IMR-90 (cell line): ENCODE measurements around the gene TBCC. TPM values are rescaled to one million over a fixed set of nuclear protein-coding genes. Genes with fewer than 3 reads are reported as not detected.

Experiments
- ATAC-seq: fragments of 200-7000 bp; cut with Tn5 transposase; 2 replicates; pipeline ENCODE4 v1.9.1; 2020; ENCODE audit warnings: low read depth, mild to moderate bottlenecking, moderate library complexity
- BruUV-seq: library from RNA; stranded (reverse); fragments of 400-500 nt; replicated peaks from 2 replicates; lab custom pipeline; 2021; lab: Mats Ljungman, UMichigan
- CTCF ChIA-PET: fragments of 300-600 bp; formaldehyde crosslinking; extraction: SDS; loops from one replicate; lab custom pipeline; 2021; ENCODE audit warnings: antibody characterized with exemption; lab: Yijun Ruan, JAX
- POLR2A ChIA-PET: fragments of 300-600 bp; sonication (Branson Sonifier 250); formaldehyde crosslinking; loops from one replicate; lab custom pipeline; 2022; ENCODE audit warnings: antibody characterized with exemption; ENCODE audit not compliant: unreplicated experiment; lab: Charles Lee
- DNase-seq: peaks from one replicate; pipeline ENCODE4 v3.0.0; 2013
- H2AFZ ChIP-seq: replicated peaks from 2 replicates; pipeline ENCODE3; 2013; ENCODE audit warnings: low read length, mild to moderate bottlenecking; ENCODE audit not compliant: poor library complexity
- H2AK5ac ChIP-seq: 2 replicates; pipeline ENCODE4 v1.6.1; 2013; ENCODE audit warnings: low read depth, low read length, inconsistent platforms
- H2AK9ac ChIP-seq: replicated peaks from 2 replicates; pipeline ENCODE3; 2013; ENCODE audit warnings: mild to moderate bottlenecking, low read depth, low read length, moderate library complexity; ENCODE audit not compliant: poor library complexity
- H2BK120ac ChIP-seq: 2 replicates; pipeline ENCODE4 v1.6.1; 2013; ENCODE audit warnings: low read depth, low read length, inconsistent platforms
- H2BK15ac ChIP-seq: 3 replicates; pipeline ENCODE4 v1.6.1; 2013; ENCODE audit warnings: low read depth, low read length, inconsistent platforms
- H2BK20ac ChIP-seq: 2 replicates; pipeline ENCODE4 v1.6.1; 2013; ENCODE audit warnings: low read depth, mild to moderate bottlenecking, inconsistent platforms, low read length, moderate library complexity
- H2BK5ac ChIP-seq: 2 replicates; pipeline ENCODE4 v1.6.1; 2013; ENCODE audit warnings: mild to moderate bottlenecking, low read depth, low read length, inconsistent platforms; ENCODE audit not compliant: poor library complexity, severe bottlenecking
- H3K14ac ChIP-seq: replicated peaks from 2 replicates; pipeline ENCODE4 v1.6.1; 2013; ENCODE audit warnings: low read depth, low read length, inconsistent platforms
- H3K18ac ChIP-seq: 2 replicates; pipeline ENCODE4 v1.6.1; 2013; ENCODE audit warnings: low read depth, low read length, control low read depth
- H3K23ac ChIP-seq: 2 replicates; pipeline ENCODE4 v1.6.1; 2013; ENCODE audit warnings: low read depth, low read length, inconsistent platforms
- H3K27ac ChIP-seq: 2 replicates; pipeline ENCODE4 v1.5.1; 2013; ENCODE audit warnings: mild to moderate bottlenecking, control low read depth, low read length; ENCODE audit not compliant: insufficient read depth
- H3K27me3 ChIP-seq: 2 replicates; pipeline ENCODE4 v1.6.1; 2013; ENCODE audit warnings: low read length; ENCODE audit not compliant: control insufficient read depth, insufficient read depth
- H3K36me3 ChIP-seq: 2 replicates; pipeline ENCODE4 v1.6.1; 2013; ENCODE audit warnings: low read length, mixed read lengths; ENCODE audit not compliant: control insufficient read depth, insufficient read depth
- H3K4ac ChIP-seq: 2 replicates; pipeline ENCODE4 v1.6.1; 2013; ENCODE audit warnings: low read depth, low read length, inconsistent platforms
- H3K4me1 ChIP-seq: 2 replicates; pipeline ENCODE4 v1.6.1; 2013; ENCODE audit warnings: low read length, mixed read lengths; ENCODE audit not compliant: control insufficient read depth, insufficient read depth
- H3K4me2 ChIP-seq: 2 replicates; pipeline ENCODE4 v1.6.1; 2013; ENCODE audit warnings: low read depth, mild to moderate bottlenecking, control low read depth, low read length, moderate library complexity
- H3K4me3 ChIP-seq: 2 replicates; pipeline ENCODE4 v1.5.1; 2013; ENCODE audit warnings: low read depth, mild to moderate bottlenecking, control low read depth, low read length, moderate library complexity; ENCODE audit not compliant: insufficient read depth
- H3K56ac ChIP-seq: 2 replicates; pipeline ENCODE4 v1.6.1; 2013; ENCODE audit warnings: low read length, inconsistent platforms; ENCODE audit not compliant: insufficient read depth; ENCODE audit errors: extremely low read depth
- H3K79me1 ChIP-seq, 2 experiments: 2 replicates each; pipeline ENCODE4 v1.6.1; 2013; ENCODE audit warnings: low read length in 2 of 2, inconsistent platforms in 1 of 2, low read depth in 1 of 2
- H3K9ac ChIP-seq: 2 replicates; pipeline ENCODE4 v1.6.1; 2013; ENCODE audit warnings: low read depth, low read length, control low read depth
- H3K9me1 ChIP-seq: 2 replicates; pipeline ENCODE4 v1.6.1; 2013; ENCODE audit warnings: low read length, inconsistent platforms; ENCODE audit not compliant: insufficient read depth
- H3K9me3 ChIP-seq: 2 replicates; pipeline ENCODE4 v1.6.1; 2013; ENCODE audit warnings: low read length; ENCODE audit not compliant: control insufficient read depth, insufficient read depth
- H4K20me1 ChIP-seq: 2 replicates; pipeline ENCODE4 v1.6.1; 2013; ENCODE audit warnings: low read length, inconsistent platforms; ENCODE audit not compliant: insufficient read depth
- H4K5ac ChIP-seq: 2 replicates; pipeline ENCODE4 v1.6.1; 2013; ENCODE audit warnings: mild to moderate bottlenecking, low read depth, low read length, control low read depth
- H4K8ac ChIP-seq, 2 experiments: 2 replicates each; pipeline ENCODE4 v1.6.1; 2013; ENCODE audit warnings: low read depth in 2 of 2, low read length in 2 of 2, control low read depth in 1 of 2, inconsistent platforms in 1 of 2
- H4K91ac ChIP-seq: 2 replicates; pipeline ENCODE4 v1.6.1; 2013; ENCODE audit warnings: low read depth, low read length, inconsistent platforms; ENCODE audit not compliant: insufficient read depth
- BHLHE40 ChIP-seq: fragments of 150-350 bp; IDR thresholded peaks from 2 replicates; pipeline ENCODE4 v1.6.1; 2016; ENCODE audit warnings: mild to moderate bottlenecking, low read depth, low read length
- CEBPB ChIP-seq: IDR thresholded peaks from 2 replicates; pipeline ENCODE4 v1.6.1; 2012; ENCODE audit warnings: low read depth, low read length, improper control_type of control experiment
- CHD1 ChIP-seq: IDR thresholded peaks from 2 replicates; pipeline ENCODE4 v1.6.1; 2012; ENCODE audit warnings: low read depth, low read length, improper control_type of control experiment
- MAFK ChIP-seq: IDR thresholded peaks from 2 replicates; pipeline ENCODE4 v1.6.1; 2012; ENCODE audit warnings: low read depth, low read length, improper control_type of control experiment
- MAZ ChIP-seq: IDR thresholded peaks from 2 replicates; pipeline ENCODE4 v1.6.1; 2012; ENCODE audit warnings: low read depth, mild to moderate bottlenecking, low read length, improper control_type of control experiment, moderate library complexity, borderline replicate concordance
- MXI1 ChIP-seq: IDR thresholded peaks from 2 replicates; pipeline ENCODE4 v1.6.1; 2012; ENCODE audit warnings: low read depth, mild to moderate bottlenecking, low read length, moderate library complexity, borderline replicate concordance
- NFE2L2 ChIP-seq: fragments of 150-350 bp; IDR thresholded peaks from 2 replicates; pipeline ENCODE4 v1.6.1; 2016; ENCODE audit warnings: low read depth, mild to moderate bottlenecking, low read length
- RAD21 ChIP-seq: IDR thresholded peaks from 2 replicates; pipeline ENCODE4 v1.6.1; 2012; ENCODE audit warnings: low read length, improper control_type of control experiment
- RCOR1 ChIP-seq: IDR thresholded peaks from 2 replicates; pipeline ENCODE4 v1.6.1; 2012; ENCODE audit warnings: mild to moderate bottlenecking, low read length, improper control_type of control experiment; ENCODE audit not compliant: insufficient replicate concordance
- SMC3 ChIP-seq: fragments of 150-350 bp; IDR thresholded peaks from 2 replicates; pipeline ENCODE4 v1.6.1; 2016; ENCODE audit warnings: low read depth, mild to moderate bottlenecking, antibody characterized with exemption, low read length, moderate library complexity
- WGBS, 2 experiments: methylation state at CpG; one replicate each; pipeline versions ENCODE4 v1.1.5 to v1.1.7; 2013; ENCODE audit warnings: missing lambda C conversion rate in 2 of 2; ENCODE audit not compliant: insufficient read length in 1 of 2; ENCODE audit errors: extremely low coverage in 2 of 2; 5-methylcytosine and 5-hydroxymethylcytosine counted together
- dilution Hi-C: fragments of 300-500 bp; cut with HindIII; formaldehyde crosslinking; loops from one replicate; pipeline ENCODE4 v1.14.3; 2018; ENCODE audit warnings: low sequenced_read_pairs; ENCODE audit not compliant: unreplicated experiment
- in situ Hi-C: fragments of 300-500 bp; cut with MboI; formaldehyde crosslinking; loops from 3 replicates; pipeline ENCODE4 v1.14.3; 2019; ENCODE audit warnings: low sequenced_read_pairs, inconsistent platforms, mixed read lengths
- intact Hi-C: fragments of 100-400 bp; cut with micrococcal nuclease; formaldehyde crosslinking; loops from 2 replicates; pipeline ENCODE4 v1.10.0; 2022
- polyA plus RNA-seq, 3 experiments: library from polyadenylated mRNA; depleted of rRNA; stranded (reverse); fragments of >200 nt; gene quantifications; 2 replicates each; pipeline ENCODE4 v1.2.3, GENCODE V29; 2012; ENCODE audit warnings: low replicate concordance in 1 of 3
- total RNA-seq: library from RNA; depleted of rRNA; stranded (reverse); fragments of >200 nt; gene quantifications from 2 replicates; pipeline ENCODE4 v1.2.3, GENCODE V29; 2012
- TF ChIP-seq, protein P1 (sequence below): conservative IDR thresholded peaks from 2 replicates; pipeline ENCODE4 v1.5.1; 2012; ENCODE audit warnings: mild to moderate bottlenecking, low read depth, low read length, improper control_type of control experiment
- TF ChIP-seq, protein P2 (sequence below): fragments of 150-350 bp; IDR thresholded peaks from 2 replicates; pipeline ENCODE4 v1.6.1; 2016; ENCODE audit warnings: low read depth, mild to moderate bottlenecking, low read length, moderate library complexity, borderline replicate concordance

Gene TBCC
- total and polyA plus RNA-seq, 2 of the 4 experiments (the other 2 are of a cell fraction): 23.0 to 32.6 TPM

DNA sequence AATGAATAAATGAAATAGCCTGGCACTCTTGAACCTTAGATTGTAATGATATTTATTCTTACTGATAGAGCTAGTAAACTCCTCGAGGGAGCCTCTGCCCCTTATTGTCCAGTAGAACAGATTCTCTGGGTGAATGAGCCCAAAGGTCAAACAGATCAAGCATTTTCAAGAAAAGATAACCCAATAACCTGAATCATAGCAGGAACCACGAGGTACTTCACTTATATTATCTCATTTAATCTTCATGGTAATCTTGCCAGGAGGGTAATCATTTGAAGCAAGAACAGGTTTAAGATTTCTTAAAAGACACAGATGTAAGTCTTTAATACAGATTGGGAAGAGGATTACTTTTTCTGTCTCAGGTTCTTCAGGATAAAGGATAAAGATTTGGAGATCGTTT is 17.0 kb upstream of the TBCC start (continued):
- no peak for TF ChIP-seq SMC3
- TF ChIP-seq MAZ: no peak
- TF ChIP-seq MXI1: no peak

DNA sequence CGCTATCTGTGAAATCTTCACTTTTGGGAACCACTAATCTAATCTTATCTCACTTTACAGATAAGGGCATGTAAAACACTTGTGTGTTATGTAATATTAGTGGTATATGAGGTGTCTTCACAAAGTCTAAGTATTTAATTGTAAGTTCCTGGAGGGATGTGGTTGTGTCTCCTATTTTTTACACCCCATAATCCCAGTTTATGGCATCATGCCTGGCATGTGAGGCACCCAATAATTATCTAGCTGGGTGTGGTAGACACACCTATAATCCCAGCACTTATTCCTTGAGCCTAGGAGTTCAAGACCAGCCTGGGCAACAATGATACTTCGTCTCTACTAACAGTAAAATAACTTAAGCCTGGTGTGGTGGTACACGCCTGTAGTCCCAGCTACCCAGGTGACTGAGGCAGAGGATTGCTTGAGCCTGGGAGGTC is 16.5 kb upstream of the TBCC start:
- H3K27me3 ChIP-seq: no peaks in the 10 kb centered on the region
- in situ Hi-C loops (no loop called here), intact Hi-C loops (no loop called here), dilution Hi-C loops (no loop called here)
- no peak overlapping the region for H2AK9ac ChIP-seq
- H2AK5ac ChIP-seq: no peak overlapping the region
- H3K4ac ChIP-seq: no peak overlapping the region
- WGBS, 2 experiments: 90% methylated on average over 2 of the region's 3 CpGs; no CpG with 5 or more reads in 1 of the 2 experiments
- no peaks in the 10 kb centered on the region for H4K20me1 ChIP-seq
- no peaks in the 10 kb centered on the region for H3K36me3 ChIP-seq
- H4K91ac ChIP-seq: no peak overlapping the region
- TF ChIP-seq, protein P1, sequence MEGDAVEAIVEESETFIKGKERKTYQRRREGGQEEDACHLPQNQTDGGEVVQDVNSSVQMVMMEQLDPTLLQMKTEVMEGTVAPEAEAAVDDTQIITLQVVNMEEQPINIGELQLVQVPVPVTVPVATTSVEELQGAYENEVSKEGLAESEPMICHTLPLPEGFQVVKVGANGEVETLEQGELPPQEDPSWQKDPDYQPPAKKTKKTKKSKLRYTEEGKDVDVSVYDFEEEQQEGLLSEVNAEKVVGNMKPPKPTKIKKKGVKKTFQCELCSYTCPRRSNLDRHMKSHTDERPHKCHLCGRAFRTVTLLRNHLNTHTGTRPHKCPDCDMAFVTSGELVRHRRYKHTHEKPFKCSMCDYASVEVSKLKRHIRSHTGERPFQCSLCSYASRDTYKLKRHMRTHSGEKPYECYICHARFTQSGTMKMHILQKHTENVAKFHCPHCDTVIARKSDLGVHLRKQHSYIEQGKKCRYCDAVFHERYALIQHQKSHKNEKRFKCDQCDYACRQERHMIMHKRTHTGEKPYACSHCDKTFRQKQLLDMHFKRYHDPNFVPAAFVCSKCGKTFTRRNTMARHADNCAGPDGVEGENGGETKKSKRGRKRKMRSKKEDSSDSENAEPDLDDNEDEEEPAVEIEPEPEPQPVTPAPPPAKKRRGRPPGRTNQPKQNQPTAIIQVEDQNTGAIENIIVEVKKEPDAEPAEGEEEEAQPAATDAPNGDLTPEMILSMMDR: no peak
- TF ChIP-seq NFE2L2 (no peak), SMC3 (no peak), CHD1 (no peak), MXI1 (no peak), RCOR1 (no peak), BHLHE40 (no peak), RAD21 (no peak), CEBPB (no peak), MAFK (no peak)
- TF ChIP-seq, protein P2, sequence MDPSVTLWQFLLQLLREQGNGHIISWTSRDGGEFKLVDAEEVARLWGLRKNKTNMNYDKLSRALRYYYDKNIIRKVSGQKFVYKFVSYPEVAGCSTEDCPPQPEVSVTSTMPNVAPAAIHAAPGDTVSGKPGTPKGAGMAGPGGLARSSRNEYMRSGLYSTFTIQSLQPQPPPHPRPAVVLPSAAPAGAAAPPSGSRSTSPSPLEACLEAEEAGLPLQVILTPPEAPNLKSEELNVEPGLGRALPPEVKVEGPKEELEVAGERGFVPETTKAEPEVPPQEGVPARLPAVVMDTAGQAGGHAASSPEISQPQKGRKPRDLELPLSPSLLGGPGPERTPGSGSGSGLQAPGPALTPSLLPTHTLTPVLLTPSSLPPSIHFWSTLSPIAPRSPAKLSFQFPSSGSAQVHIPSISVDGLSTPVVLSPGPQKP: no peak
- H2AFZ ChIP-seq: no peak overlapping the region
- no peak overlapping the region for H3K4me3 ChIP-seq
- H3K27ac ChIP-seq: no peak overlapping the region
- H3K4me1 ChIP-seq: peaks cover 5% of the 10 kb centered on the region; the same call in 1 of the 2 replicates
- CTCF ChIA-PET: no interaction called here
- H3K4me2 ChIP-seq: no peak overlapping the region
- BruUV-seq: no TSS peak
- no peak overlapping the region for H2BK20ac ChIP-seq
- peaks cover 0 to 5% of the 10 kb centered on the region in 2 experiments; a peak in 1 of 4 replicates for H3K79me1 ChIP-seq
- H3K9ac ChIP-seq: no peak overlapping the region
- H2BK120ac ChIP-seq: no peak overlapping the region
- no peaks in the 10 kb centered on the region for H3K9me3 ChIP-seq
- no peak overlapping the region for H4K5ac ChIP-seq
- peaks cover 8% of the 10 kb centered on the region for H3K9me1 ChIP-seq
- no peak overlapping the region for H3K56ac ChIP-seq
- H3K18ac ChIP-seq: no peak overlapping the region
- DNase-seq: no peak
- no peak for ATAC-seq
- H3K14ac ChIP-seq: no peak overlapping the region
- POLR2A ChIA-PET: no interaction called here
- H2BK15ac ChIP-seq: no peak overlapping the region; the same call in 2 of the 3 replicates
- no peak overlapping the region for H4K8ac ChIP-seq
- H2BK5ac ChIP-seq: no peak overlapping the region
- no peak overlapping the region for H3K23ac ChIP-seq
